Measurements from ENCODE around the gene CCDC148.

Gene CCDC148

DNA sequence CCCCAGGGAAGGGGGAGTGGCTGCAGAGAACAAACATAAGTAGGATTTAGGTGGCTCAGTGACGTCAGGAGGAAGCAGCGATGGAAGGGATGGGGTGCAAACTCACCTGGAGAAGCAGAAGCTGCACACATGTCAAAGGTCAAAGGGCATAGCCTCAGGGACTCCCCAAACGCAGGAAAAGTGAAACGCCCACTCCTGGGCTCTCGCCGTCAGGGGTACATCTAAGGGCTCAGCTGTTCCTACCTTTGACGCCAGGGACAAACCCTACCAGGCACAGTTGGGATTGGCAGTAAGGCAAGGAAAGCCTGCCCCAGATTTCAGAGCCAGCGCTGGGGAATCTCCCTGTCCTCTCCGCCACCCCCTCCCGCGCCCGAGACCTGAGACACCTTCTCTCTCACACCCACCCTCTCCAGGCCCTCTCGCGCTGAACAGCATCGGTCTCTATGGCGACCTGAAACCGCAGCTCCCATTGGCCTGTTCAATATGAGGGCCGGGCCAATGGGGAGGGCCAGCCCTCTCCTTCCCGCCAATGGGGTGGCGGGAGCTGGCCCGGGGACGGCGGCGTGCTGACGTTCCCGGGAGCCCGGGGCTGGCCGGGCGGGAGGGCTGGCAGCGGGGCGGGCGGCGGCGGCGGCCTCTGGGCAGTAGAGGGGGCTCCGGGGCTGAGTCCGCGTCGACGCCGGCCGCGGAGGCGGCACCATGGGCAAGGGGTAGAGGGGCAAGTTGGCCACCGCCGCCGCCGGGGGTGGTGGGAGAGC is at the start of gene CCDC148, which contains the start of gene PKP4:
CCDC148 (minus strand) TSS at position 445 of the 758 bp plus-strand sequence; CDS start at position 131, 314 bp downstream.
PKP4 (plus strand) TSS at position 644 of the 758 bp plus-strand sequence. CDS start 76,233 bp downstream, outside the sequence.
- H3K27ac ChIP-seq (ENCODE audit: low read depth, low read length) = peak within 1 kb of the TSS; percentile 83
- H3K9ac ChIP-seq (ENCODE audit: low read length) = peak within 1 kb of the TSS; percentile 46
- no peaks in the 10 kb centered on the region for H3K27me3 ChIP-seq (ENCODE audit: control insufficient read depth in 1 of 2, insufficient read depth in 2 of 2, low read length in 2 of 2)
- H3K36me3 ChIP-seq (ENCODE audit: insufficient read depth, low read length) = no peaks in the 10 kb centered on the region
- H3K4me3 ChIP-seq (ENCODE audit: low read depth in 1 of 2, low read length in 2 of 2) = peak within 1 kb of the TSS; percentile 75 to 84
- peaks cover 10% of the 10 kb centered on the region for H3K4me1 ChIP-seq (ENCODE audit: insufficient read depth, low read length)
- H3K9me3 ChIP-seq (ENCODE audit: low read length) = no peaks in the 10 kb centered on the region

DNA sequence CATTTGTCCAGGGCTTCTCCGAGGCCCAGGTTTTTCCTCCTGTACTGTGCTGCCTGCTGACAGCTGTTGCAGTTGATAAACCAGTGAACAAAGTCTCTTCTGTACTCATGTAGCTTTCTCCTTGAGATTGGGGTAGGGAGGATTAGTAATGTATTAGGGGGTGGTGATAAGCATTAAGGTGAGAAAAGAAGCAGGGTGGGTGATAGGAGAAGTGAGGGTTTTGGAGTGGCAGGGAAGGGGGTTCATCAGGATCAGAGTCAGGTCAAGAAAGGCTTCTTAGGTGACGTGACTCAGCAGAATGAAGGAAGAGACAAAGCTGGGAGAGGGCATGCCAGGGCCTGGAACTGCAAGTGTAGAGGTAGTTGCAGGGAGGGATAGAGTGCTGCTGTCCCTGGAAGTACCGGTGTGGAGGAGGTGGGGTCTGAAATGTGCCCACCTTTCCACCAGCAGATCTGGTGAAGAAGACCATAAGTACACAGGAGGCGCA is 48.9 kb upstream of the CCDC148 start:
- no peak overlapping the region for H3K27ac ChIP-seq (ENCODE audit: low read depth, low read length)
- no peaks in the 10 kb centered on the region for H3K36me3 ChIP-seq (ENCODE audit: insufficient read depth, low read length)
- no peak overlapping the region for H3K4me3 ChIP-seq (ENCODE audit: low read depth in 1 of 2, low read length in 2 of 2)
- H3K27me3 ChIP-seq (ENCODE audit: control insufficient read depth in 1 of 2, insufficient read depth in 2 of 2, low read length in 2 of 2) = no peaks in the 10 kb centered on the region
- H3K9me3 ChIP-seq (ENCODE audit: low read length) = no peaks in the 10 kb centered on the region
- H3K9ac ChIP-seq (ENCODE audit: low read length) = no peak overlapping the region
- peaks cover 17% of the 10 kb centered on the region for H3K4me1 ChIP-seq (ENCODE audit: insufficient read depth, low read length)

DNA sequence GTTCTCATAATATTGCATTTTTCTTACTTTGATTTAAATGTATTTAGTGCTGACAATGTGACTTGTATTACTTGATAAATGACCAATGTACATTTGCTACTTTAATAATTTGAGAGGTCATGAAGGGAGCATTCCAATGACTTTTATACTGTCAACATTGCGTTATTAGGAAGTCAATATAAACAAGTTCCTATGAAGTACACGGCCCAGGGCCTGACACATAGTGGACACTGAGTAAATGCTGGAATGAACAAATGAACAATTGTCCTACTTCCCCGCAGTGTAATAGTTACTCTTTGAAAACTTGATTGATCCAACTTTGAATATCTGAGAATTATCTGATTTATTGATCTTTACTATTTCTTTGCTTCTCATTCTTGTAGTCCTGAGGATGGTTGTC is 47.5 kb upstream of the CCDC148 start:
- H3K27me3 ChIP-seq (ENCODE audit: control insufficient read depth in 1 of 2, insufficient read depth in 2 of 2, low read length in 2 of 2) = no peaks in the 10 kb centered on the region
- no peaks in the 10 kb centered on the region for H3K9me3 ChIP-seq (ENCODE audit: low read length)
- H3K36me3 ChIP-seq (ENCODE audit: insufficient read depth, low read length) = no peaks in the 10 kb centered on the region
- H3K4me1 ChIP-seq (ENCODE audit: insufficient read depth, low read length) = peaks cover 31% of the 10 kb centered on the region
- no peak overlapping the region for H3K27ac ChIP-seq (ENCODE audit: low read depth, low read length)
- no peak overlapping the region for H3K9ac ChIP-seq (ENCODE audit: low read length)
- no peak overlapping the region for H3K4me3 ChIP-seq (ENCODE audit: low read depth in 1 of 2, low read length in 2 of 2)

DNA sequence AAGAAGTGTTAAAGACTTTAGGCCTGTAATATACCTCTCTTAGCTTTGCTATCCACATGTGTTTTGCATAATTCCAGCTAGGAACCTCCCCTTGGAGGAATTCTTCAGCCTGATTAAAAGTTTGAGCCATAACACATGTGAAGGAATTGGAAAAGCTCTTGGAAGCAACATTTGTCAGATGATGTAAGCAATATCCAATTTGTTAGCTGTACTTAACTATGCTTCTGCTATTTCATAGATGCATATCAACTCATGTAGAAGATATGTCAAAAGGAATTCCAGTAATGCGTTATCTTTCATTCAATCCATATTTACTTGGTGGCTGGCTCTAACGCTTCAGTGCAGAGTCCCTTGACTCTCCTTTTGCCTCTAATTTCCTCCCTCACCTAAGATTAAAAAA is 46.4 kb upstream of the CCDC148 start:
- peaks cover 31% of the 10 kb centered on the region for H3K4me1 ChIP-seq (ENCODE audit: insufficient read depth, low read length)
- H3K9me3 ChIP-seq (ENCODE audit: low read length) = no peaks in the 10 kb centered on the region
- H3K4me3 ChIP-seq (ENCODE audit: low read depth in 1 of 2, low read length in 2 of 2) = no peak overlapping the region

GRCh38 chr2:158501301-158501700 is 44.7 kb upstream of the CCDC148 start:
- peaks cover 31% of the 10 kb centered on the region for H3K4me1 ChIP-seq (ENCODE audit: insufficient read depth, low read length)
- H3K36me3 ChIP-seq (ENCODE audit: insufficient read depth, low read length) = no peaks in the 10 kb centered on the region
- no peak overlapping the region for H3K27ac ChIP-seq (ENCODE audit: low read depth, low read length)
- H3K9ac ChIP-seq (ENCODE audit: low read length) = no peak overlapping the region
- no peaks in the 10 kb centered on the region for H3K27me3 ChIP-seq (ENCODE audit: control insufficient read depth in 1 of 2, insufficient read depth in 2 of 2, low read length in 2 of 2)
- H3K4me3 ChIP-seq (ENCODE audit: low read depth in 1 of 2, low read length in 2 of 2) = no peak overlapping the region
- no peaks in the 10 kb centered on the region for H3K9me3 ChIP-seq (ENCODE audit: low read length)

More for the DNA sequence above, 46.4 kb upstream of the CCDC148 start:
- H3K27ac ChIP-seq (ENCODE audit: low read depth, low read length) = no peak overlapping the region
- H3K36me3 ChIP-seq (ENCODE audit: insufficient read depth, low read length) = no peaks in the 10 kb centered on the region
- H3K27me3 ChIP-seq (ENCODE audit: control insufficient read depth in 1 of 2, insufficient read depth in 2 of 2, low read length in 2 of 2) = no peaks in the 10 kb centered on the region
- H3K9ac ChIP-seq (ENCODE audit: low read length) = no peak overlapping the region

GRCh38 chr2:158500333-158500732 is 43.8 kb upstream of the CCDC148 start:
- peak overlapping the region; percentile 52 for H3K27ac ChIP-seq (ENCODE audit: low read depth, low read length)
- no peak overlapping the region for H3K4me3 ChIP-seq (ENCODE audit: low read depth in 1 of 2, low read length in 2 of 2)
- no peaks in the 10 kb centered on the region for H3K27me3 ChIP-seq (ENCODE audit: control insufficient read depth in 1 of 2, insufficient read depth in 2 of 2, low read length in 2 of 2)
- H3K9me3 ChIP-seq (ENCODE audit: low read length) = no peaks in the 10 kb centered on the region
- H3K4me1 ChIP-seq (ENCODE audit: insufficient read depth, low read length) = peaks cover 31% of the 10 kb centered on the region
- no peaks in the 10 kb centered on the region for H3K36me3 ChIP-seq (ENCODE audit: insufficient read depth, low read length)
- H3K9ac ChIP-seq (ENCODE audit: low read length) = no peak overlapping the region

DNA sequence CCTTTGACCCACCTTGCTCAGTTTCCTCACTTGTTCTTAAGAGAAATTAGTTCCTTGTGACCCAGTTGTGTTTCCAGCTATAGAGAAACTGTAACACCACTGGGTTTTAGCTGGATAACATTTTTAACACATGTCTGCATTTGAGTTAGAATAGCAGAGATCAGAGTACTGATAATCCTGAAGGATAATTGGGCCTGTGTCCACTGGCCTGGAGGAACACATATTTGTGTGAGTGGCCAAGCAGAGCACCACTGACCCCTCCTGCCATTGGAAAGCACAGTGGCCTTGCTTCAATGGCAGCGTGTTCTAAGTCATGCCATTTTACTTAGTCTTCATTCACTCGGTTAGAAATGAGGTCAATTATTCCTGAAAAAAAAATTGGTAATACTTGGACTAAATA is 42.8 kb upstream of the CCDC148 start:
- Histone ChIP-seq H3K9me3 (ENCODE audit: low read length) (no peaks in the 10 kb centered on the region), H3K27me3 (ENCODE audit: control insufficient read depth in 1 of 2, insufficient read depth in 2 of 2, low read length in 2 of 2) (no peaks in the 10 kb centered on the region), H3K4me1 (ENCODE audit: insufficient read depth, low read length) (peaks cover 31% of the 10 kb centered on the region), H3K9ac (ENCODE audit: low read length) (no peak overlapping the region), H3K36me3 (ENCODE audit: insufficient read depth, low read length) (no peaks in the 10 kb centered on the region), H3K4me3 (ENCODE audit: low read depth in 1 of 2, low read length in 2 of 2) (no peak overlapping the region), H3K27ac (ENCODE audit: low read depth, low read length) (no peak overlapping the region)

- Histone ChIP-seq H3K4me1 (ENCODE audit: insufficient read depth, low read length) (peaks cover 31% of the 10 kb centered on the region), H3K27me3 (ENCODE audit: control insufficient read depth in 1 of 2, insufficient read depth in 2 of 2, low read length in 2 of 2) (no peaks in the 10 kb centered on the region), H3K4me3 (ENCODE audit: low read depth in 1 of 2, low read length in 2 of 2) (no peak overlapping the region), H3K27ac (ENCODE audit: low read depth, low read length) (no peak overlapping the region), H3K9me3 (ENCODE audit: low read length) (no peaks in the 10 kb centered on the region), H3K36me3 (ENCODE audit: insufficient read depth, low read length) (no peaks in the 10 kb centered on the region), H3K9ac (ENCODE audit: low read length) (no peak overlapping the region)
Measured at GRCh38 chr2:158498749-158499136, 42.2 kb upstream of the CCDC148 start.

- no peak overlapping the region for H3K4me3 ChIP-seq (ENCODE audit: low read depth in 1 of 2, low read length in 2 of 2)
- peaks cover 36% of the 10 kb centered on the region for H3K4me1 ChIP-seq (ENCODE audit: insufficient read depth, low read length)
- H3K27ac ChIP-seq (ENCODE audit: low read depth, low read length) = no peak overlapping the region
- no peaks in the 10 kb centered on the region for H3K27me3 ChIP-seq (ENCODE audit: control insufficient read depth in 1 of 2, insufficient read depth in 2 of 2, low read length in 2 of 2)
- H3K9ac ChIP-seq (ENCODE audit: low read length) = no peak overlapping the region
- H3K36me3 ChIP-seq (ENCODE audit: insufficient read depth, low read length) = no peaks in the 10 kb centered on the region
- H3K9me3 ChIP-seq (ENCODE audit: low read length) = no peaks in the 10 kb centered on the region
Measured at GRCh38 chr2:158498043-158498748, 41.6 kb upstream of the CCDC148 start.

DNA sequence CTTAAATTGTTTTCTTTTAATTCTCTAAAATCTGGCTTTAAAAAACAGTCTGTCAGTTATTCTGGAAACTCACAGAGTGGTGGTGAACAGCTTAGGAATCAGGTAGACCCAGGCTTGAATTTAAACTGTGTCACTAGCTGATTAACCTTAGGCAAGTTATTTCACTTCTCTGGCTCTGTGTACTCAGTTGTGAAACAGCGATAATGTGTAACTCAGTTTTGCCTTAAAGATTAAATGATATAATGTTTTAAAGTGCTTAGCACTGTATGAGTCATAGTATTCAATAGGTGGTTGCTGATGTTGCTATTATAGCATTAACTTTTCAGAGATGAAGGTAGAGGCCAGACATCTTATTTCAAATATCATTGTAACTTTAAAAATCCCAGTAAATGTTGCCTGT is 40.9 kb upstream of the CCDC148 start:
- Histone ChIP-seq H3K4me3 (ENCODE audit: low read depth in 1 of 2, low read length in 2 of 2) (no peak overlapping the region), H3K27me3 (ENCODE audit: control insufficient read depth in 1 of 2, insufficient read depth in 2 of 2, low read length in 2 of 2) (no peaks in the 10 kb centered on the region), H3K9me3 (ENCODE audit: low read length) (no peaks in the 10 kb centered on the region), H3K36me3 (ENCODE audit: insufficient read depth, low read length) (no peaks in the 10 kb centered on the region), H3K27ac (ENCODE audit: low read depth, low read length) (no peak overlapping the region), H3K9ac (ENCODE audit: low read length) (no peak overlapping the region), H3K4me1 (ENCODE audit: insufficient read depth, low read length) (peaks cover 33% of the 10 kb centered on the region)

GRCh38 chr2:158496986-158497385 is 40.4 kb upstream of the CCDC148 start:
- Histone ChIP-seq H3K9me3 (ENCODE audit: low read length) (no peaks in the 10 kb centered on the region), H3K27me3 (ENCODE audit: control insufficient read depth in 1 of 2, insufficient read depth in 2 of 2, low read length in 2 of 2) (no peaks in the 10 kb centered on the region), H3K27ac (ENCODE audit: low read depth, low read length) (no peak overlapping the region), H3K36me3 (ENCODE audit: insufficient read depth, low read length) (no peaks in the 10 kb centered on the region), H3K4me3 (ENCODE audit: low read depth in 1 of 2, low read length in 2 of 2) (no peak overlapping the region), H3K9ac (ENCODE audit: low read length) (no peak overlapping the region), H3K4me1 (ENCODE audit: insufficient read depth, low read length) (peaks cover 30% of the 10 kb centered on the region)

Data from muscle layer of colon (tissue), 2 donors.